ENCODE results near the gene JAKMIP1. TPM values are rescaled to one million over a fixed set of nuclear protein-coding genes. Genes with fewer than 3 reads are reported as not detected.

Gene JAKMIP1
- total RNA-seq, 2 experiments from 2014 or later, result 2.0 to 2.1 TPM

DNA sequence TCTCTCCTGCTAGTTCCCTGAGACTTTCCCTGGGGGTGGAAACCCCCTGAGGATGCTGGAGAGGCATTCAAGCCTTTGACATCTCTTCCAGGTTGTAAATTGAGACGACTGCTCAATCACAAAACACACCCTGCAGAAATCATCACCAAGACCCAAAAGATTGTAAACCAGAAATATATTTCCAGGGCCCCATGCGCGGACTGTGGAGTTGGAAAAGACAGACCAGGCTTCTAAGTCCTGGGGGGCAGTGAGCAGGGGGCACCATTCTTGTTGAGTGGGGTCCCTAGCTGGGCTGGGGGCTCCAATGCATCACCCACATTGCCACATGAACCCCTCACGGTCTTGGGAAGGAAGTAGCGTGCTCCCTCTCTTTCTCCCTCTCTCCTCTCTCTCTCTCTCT lies 94.2 kb downstream of the JAKMIP1 start:
- H3K27me3 Mint-ChIP-seq, result peaks cover 7% of the 10 kb centered on the region
- POLR2A ChIA-PET, result no interaction called here
- DNase-seq, result no peak

DNA sequence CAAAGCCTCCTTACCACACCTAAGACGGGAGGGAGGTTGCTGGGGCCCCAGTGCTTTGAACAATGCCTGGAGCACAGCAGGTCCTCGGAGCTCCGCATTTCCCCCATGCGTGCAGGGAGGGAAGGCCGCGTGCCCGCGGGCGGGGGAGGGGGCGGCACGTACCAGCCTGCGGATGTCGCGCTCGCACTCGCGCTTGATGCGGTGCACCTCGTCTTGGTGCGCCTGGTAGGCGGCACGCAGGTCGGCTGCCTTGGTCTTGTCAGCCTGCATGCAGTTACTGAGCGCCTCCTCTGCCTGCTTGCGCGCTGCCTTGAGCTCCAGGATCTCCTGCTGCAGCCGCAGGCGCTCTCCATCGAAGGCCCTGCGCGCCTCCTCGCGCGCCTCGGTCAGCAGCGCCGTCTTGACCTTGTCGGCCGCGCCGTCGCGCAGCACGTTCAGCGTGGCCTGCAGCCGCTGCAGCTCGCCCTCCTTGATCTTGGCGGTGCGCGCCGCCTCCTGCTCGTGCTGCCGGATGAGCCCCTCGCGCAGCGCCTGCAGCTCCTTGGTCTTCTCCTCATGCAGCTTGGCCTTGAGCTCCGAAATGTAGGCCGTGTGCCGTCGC lies 94.9 kb downstream of the JAKMIP1 start:
- no peaks in the 10 kb centered on the region for H3K4me1 Mint-ChIP-seq (ENCODE audit: low read depth)
- POLR2A ChIA-PET, result no interaction called here
- H3K27me3 Mint-ChIP-seq, result peaks cover 7% of the 10 kb centered on the region
- peaks cover 2% of the 10 kb centered on the region for H3K36me3 ChIP-seq (ENCODE audit: insufficient read depth, low read length)
- no peak overlapping the region for H3K27ac Mint-ChIP-seq
- H3K4me1 ChIP-seq (ENCODE audit: insufficient read depth, low read length), result no peaks in the 10 kb centered on the region
- CTCF ChIA-PET, result no interaction called here
- TF ChIP-seq CTCF (IDR thresholded peaks at IDR 0.05), result no peak
- H3K27ac ChIP-seq (ENCODE audit: low read depth in 1 of 2, low read length in 2 of 2), result no peak overlapping the region
- peaks cover 5% of the 10 kb centered on the region for H3K9me3 Mint-ChIP-seq
- H3K9me3 ChIP-seq (ENCODE audit: control insufficient read depth in 1 of 2, insufficient read depth in 1 of 2, low read length in 2 of 2), result peaks cover 0 to 15% of the 10 kb centered on the region in 2 experiments
- no peak overlapping the region for H3K4me3 Mint-ChIP-seq
- DNase-seq, result no peak
- no peak for ATAC-seq (ENCODE audit: poor library complexity)
- H3K4me3 ChIP-seq (ENCODE audit: low read length), result no peak overlapping the region
- H3K27me3 ChIP-seq (ENCODE audit: control insufficient read depth in 1 of 2, insufficient read depth in 2 of 2, low read length in 2 of 2), result no peaks in the 10 kb centered on the region
- no peaks in the 10 kb centered on the region for H3K36me3 Mint-ChIP-seq (ENCODE audit: low read depth)
- intact Hi-C loops (cut with DNase I, micrococcal nuclease), result no loop called here

More for the DNA sequence above, 94.2 kb downstream of the JAKMIP1 start:
- CTCF ChIA-PET, result no interaction called here
- Histone ChIP-seq H3K4me1 (ENCODE audit: insufficient read depth, low read length) (no peaks in the 10 kb centered on the region), H3K27ac (ENCODE audit: low read depth in 1 of 2, low read length in 2 of 2) (no peak overlapping the region), H3K4me3 (ENCODE audit: low read length) (no peak overlapping the region), H3K36me3 (ENCODE audit: insufficient read depth, low read length) (peaks cover 2% of the 10 kb centered on the region), H3K9me3 (ENCODE audit: control insufficient read depth in 1 of 2, insufficient read depth in 1 of 2, low read length in 2 of 2) (peaks cover 0 to 15% of the 10 kb centered on the region in 2 experiments), H3K27me3 (ENCODE audit: control insufficient read depth in 1 of 2, insufficient read depth in 2 of 2, low read length in 2 of 2) (no peaks in the 10 kb centered on the region)
- ATAC-seq (ENCODE audit: poor library complexity), result no peak
- TF ChIP-seq CTCF (IDR thresholded peaks at IDR 0.05), result no peak
- no peak overlapping the region for H3K27ac Mint-ChIP-seq
- H3K4me1 Mint-ChIP-seq (ENCODE audit: low read depth), result no peaks in the 10 kb centered on the region
- H3K9me3 Mint-ChIP-seq, result peaks cover 5% of the 10 kb centered on the region
- intact Hi-C loops (cut with DNase I, micrococcal nuclease), result no loop called here
- H3K4me3 Mint-ChIP-seq, result no peak overlapping the region
- no peaks in the 10 kb centered on the region for H3K36me3 Mint-ChIP-seq (ENCODE audit: low read depth)

DNA sequence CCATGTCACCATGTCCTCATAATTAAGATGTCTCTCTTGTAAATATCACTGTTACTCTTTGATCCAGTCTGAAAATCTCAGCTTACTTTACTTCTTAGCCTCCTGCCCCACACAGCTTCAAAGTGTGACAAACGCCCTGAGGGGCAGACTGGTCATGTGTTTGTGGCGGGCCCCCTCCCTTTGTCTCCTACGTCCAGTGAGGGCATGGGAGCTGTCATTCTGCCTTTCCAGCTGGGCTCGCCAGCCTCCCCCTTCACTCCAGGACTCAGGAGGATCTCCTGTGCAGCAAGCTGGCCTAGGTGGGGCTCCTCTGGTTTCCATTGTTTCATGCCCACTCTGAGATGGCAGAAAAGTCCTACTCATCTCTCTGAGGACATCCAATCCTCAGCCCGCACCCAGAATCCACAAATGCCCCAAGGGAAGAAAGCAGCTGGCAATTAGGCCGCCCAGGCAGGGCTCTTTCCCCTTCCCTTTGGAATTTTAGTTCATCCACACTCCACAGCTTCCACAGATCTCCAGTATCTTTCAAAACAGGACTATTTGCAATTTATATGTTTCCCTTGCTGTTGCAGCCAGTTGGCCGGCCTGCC lies 95.7 kb downstream of the JAKMIP1 start:
- peaks cover 5% of the 10 kb centered on the region for H3K9me3 Mint-ChIP-seq
- POLR2A ChIA-PET, result no interaction called here
- no peak for TF ChIP-seq CTCF (IDR thresholded peaks at IDR 0.05)
- no peaks in the 10 kb centered on the region for H3K4me1 Mint-ChIP-seq (ENCODE audit: low read depth)
- DNase-seq (no peak), ATAC-seq (ENCODE audit: poor library complexity) (no peak)
- no peak overlapping the region for H3K4me3 Mint-ChIP-seq
- Histone ChIP-seq H3K27ac (ENCODE audit: low read depth in 1 of 2, low read length in 2 of 2) (no peak overlapping the region), H3K27me3 (ENCODE audit: control insufficient read depth in 1 of 2, insufficient read depth in 2 of 2, low read length in 2 of 2) (no peaks in the 10 kb centered on the region), H3K4me3 (ENCODE audit: low read length) (no peak overlapping the region), H3K9me3 (ENCODE audit: control insufficient read depth in 1 of 2, insufficient read depth in 1 of 2, low read length in 2 of 2) (peaks cover 0 to 15% of the 10 kb centered on the region in 2 experiments), H3K36me3 (ENCODE audit: insufficient read depth, low read length) (peaks cover 2% of the 10 kb centered on the region), H3K4me1 (ENCODE audit: insufficient read depth, low read length) (no peaks in the 10 kb centered on the region)
- H3K36me3 Mint-ChIP-seq (ENCODE audit: low read depth), result no peaks in the 10 kb centered on the region
- H3K27me3 Mint-ChIP-seq, result peaks cover 7% of the 10 kb centered on the region
- CTCF ChIA-PET, result no interaction called here
- intact Hi-C loops (cut with DNase I, micrococcal nuclease), result no loop called here
- no peak overlapping the region for H3K27ac Mint-ChIP-seq
